Measurements from ENCODE around the gene TYMS.

DNA sequence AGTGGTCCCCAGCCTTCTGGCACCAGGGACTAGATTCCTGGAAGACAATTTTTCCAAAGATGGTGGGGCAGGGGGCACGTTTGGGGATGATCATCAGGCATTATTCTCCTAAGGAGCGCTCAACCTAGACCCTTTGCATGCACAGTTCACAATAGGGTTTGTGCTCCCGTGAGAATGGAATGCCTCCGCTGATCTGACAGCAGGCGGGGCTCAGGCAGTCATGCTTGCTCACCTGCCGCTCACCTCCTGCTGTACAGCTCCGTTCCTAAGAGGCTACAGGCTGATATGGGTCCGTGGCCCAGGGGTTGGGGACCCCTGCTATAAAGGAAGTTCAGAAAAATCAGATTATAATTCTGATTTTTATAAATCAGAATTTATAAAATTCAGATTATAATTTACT lies 22.3 kb upstream of the TYMS start:
- TF ChIP-seq, protein P1, sequence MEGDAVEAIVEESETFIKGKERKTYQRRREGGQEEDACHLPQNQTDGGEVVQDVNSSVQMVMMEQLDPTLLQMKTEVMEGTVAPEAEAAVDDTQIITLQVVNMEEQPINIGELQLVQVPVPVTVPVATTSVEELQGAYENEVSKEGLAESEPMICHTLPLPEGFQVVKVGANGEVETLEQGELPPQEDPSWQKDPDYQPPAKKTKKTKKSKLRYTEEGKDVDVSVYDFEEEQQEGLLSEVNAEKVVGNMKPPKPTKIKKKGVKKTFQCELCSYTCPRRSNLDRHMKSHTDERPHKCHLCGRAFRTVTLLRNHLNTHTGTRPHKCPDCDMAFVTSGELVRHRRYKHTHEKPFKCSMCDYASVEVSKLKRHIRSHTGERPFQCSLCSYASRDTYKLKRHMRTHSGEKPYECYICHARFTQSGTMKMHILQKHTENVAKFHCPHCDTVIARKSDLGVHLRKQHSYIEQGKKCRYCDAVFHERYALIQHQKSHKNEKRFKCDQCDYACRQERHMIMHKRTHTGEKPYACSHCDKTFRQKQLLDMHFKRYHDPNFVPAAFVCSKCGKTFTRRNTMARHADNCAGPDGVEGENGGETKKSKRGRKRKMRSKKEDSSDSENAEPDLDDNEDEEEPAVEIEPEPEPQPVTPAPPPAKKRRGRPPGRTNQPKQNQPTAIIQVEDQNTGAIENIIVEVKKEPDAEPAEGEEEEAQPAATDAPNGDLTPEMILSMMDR (IDR thresholded peaks at IDR 0.05), result no peak
- no peak for TF ChIP-seq POLR2A (IDR thresholded peaks at IDR 0.05)
